Glomerular visceral epithelial cell (primary cell): ENCODE results near the gene GPR65.
A peak's percentile ranks its signal among the peaks of the same experiment; 100 is the strongest.

ENCODE experiments used
- DNase-seq: peaks from one replicate; pipeline ENCODE4 v3.0.0-alpha.2; 2016; ENCODE audit errors: extremely low spot score

Gene GPR65

GRCh38 chr14:88005050-88005481 lies at the start of gene GPR65:
GPR65 (plus strand) TSS chr14:88005135; CDS start chr14:88010848, 5,713 bp downstream.
- no peak for DNase-seq

GRCh38 chr14:87955501-87955900 lies 49.4 kb upstream of the GPR65 start:
- DNase-seq: no peak

GRCh38 chr14:87960013-87960787 lies 44.7 kb upstream of the GPR65 start:
- DNase-seq: no peak

- no peak for DNase-seq
Observed at GRCh38 chr14:87961246-87961645, 43.7 kb upstream of the GPR65 start.

- peak; percentile 9 for DNase-seq
Observed at GRCh38 chr14:87966816-87967215, 38.1 kb upstream of the GPR65 start.

- no peak for DNase-seq
Observed at GRCh38 chr14:87967496-87967895, 37.4 kb upstream of the GPR65 start.

GRCh38 chr14:87971010-87971409 lies 33.9 kb upstream of the GPR65 start:
- no peak for DNase-seq

GRCh38 chr14:87975636-87976035 lies 29.3 kb upstream of the GPR65 start:
- DNase-seq: no peak

GRCh38 chr14:87979689-87980088 lies 25.2 kb upstream of the GPR65 start:
- DNase-seq: no peak

GRCh38 chr14:87989221-87989955 lies 15.5 kb upstream of the GPR65 start:
- DNase-seq: no peak

- no peak for DNase-seq
Observed at GRCh38 chr14:87989956-87990299, 15.0 kb upstream of the GPR65 start.

- DNase-seq: no peak
Observed at GRCh38 chr14:87990682-87991081, 14.3 kb upstream of the GPR65 start.

GRCh38 chr14:87992346-87992717 lies 12.6 kb upstream of the GPR65 start:
- DNase-seq: no peak

GRCh38 chr14:87992718-87993628 lies 12.0 kb upstream of the GPR65 start, which contains the start of gene GALC:
GALC (minus strand) TSS chr14:87993182; CDS start chr14:87993164, 18 bp downstream.
- peak; percentile 80 for DNase-seq

GRCh38 chr14:87994974-87995373 lies 10.0 kb upstream of the GPR65 start:
- DNase-seq: peak; percentile 17

- DNase-seq: peak; percentile 24
Observed at GRCh38 chr14:87995500-87996290, 9.2 kb upstream of the GPR65 start.

GRCh38 chr14:87996291-87996592 lies 8.7 kb upstream of the GPR65 start:
- DNase-seq: no peak

- no peak for DNase-seq
Observed at GRCh38 chr14:87998482-87998881, 6.5 kb upstream of the GPR65 start.

GRCh38 chr14:87999277-87999676 lies 5.7 kb upstream of the GPR65 start:
- DNase-seq: no peak

GRCh38 chr14:88002421-88003075 lies 2.4 kb upstream of the GPR65 start:
- no peak for DNase-seq

- DNase-seq: no peak
Observed at GRCh38 chr14:88003425-88003824, 1.5 kb upstream of the GPR65 start.
